Ecto neural progenitor cell (in vitro differentiated cells): ENCODE measurements around the gene SRSF3.

Experiments
- DNase-seq: peaks from one replicate; pipeline ENCODE4 v3.0.0-alpha.2; 2018; ENCODE audit warnings: low spot score

SRSF3 gene

GRCh38 chr6:36623547-36624459 lies 29.6 kb downstream of the SRSF3 start:
- DNase-seq: peak; percentile 85

- no peak for DNase-seq
Observed at GRCh38 chr6:36624461-36625157, 30.4 kb downstream of the SRSF3 start.

GRCh38 chr6:36625158-36625919 lies 31.2 kb downstream of the SRSF3 start:
- no peak for DNase-seq

GRCh38 chr6:36626636-36627035 lies 32.5 kb downstream of the SRSF3 start:
- DNase-seq: no peak

DNA sequence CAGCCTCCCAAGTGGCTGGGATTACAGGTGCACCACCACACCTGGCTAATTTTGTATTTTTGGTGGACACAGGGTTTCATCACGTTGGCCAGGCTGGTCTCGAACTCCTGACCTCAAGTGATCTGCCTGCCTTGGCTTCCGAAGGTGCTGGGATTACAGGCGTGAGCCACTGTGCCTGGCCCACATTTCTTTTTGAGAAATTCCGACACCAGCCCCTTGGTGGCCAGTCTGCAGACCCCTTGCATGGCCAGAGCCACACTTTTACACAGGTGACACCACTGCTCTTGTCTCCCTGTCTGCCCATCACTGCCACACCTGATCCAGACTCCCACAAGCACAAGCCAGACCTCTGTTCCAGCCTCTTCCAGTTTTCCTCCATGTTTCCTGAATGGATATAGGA lies 33.0 kb downstream of the SRSF3 start:
- no peak for DNase-seq

- no peak for DNase-seq
Observed at GRCh38 chr6:36627801-36628246, 33.7 kb downstream of the SRSF3 start.

DNA sequence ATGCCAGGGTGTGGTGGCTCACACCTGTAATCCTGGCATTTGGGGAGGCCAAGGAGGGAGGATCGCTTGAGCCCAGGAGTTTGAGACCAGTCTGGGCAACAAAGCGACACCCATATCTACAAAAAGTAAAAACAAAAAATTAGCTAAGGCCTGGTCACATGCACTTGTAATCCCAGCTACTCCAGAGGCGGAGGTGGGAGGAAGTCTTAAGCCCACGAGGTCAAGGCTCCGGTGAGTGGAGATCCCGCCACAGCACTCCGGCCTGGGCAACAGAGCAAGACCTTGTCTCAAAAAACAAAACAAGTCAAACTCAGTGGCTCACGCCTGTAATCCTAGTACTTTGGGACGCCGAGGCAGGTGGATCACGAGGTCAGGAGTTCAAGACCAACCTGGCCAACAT lies 35.6 kb downstream of the SRSF3 start:
- no peak for DNase-seq

- DNase-seq: no peak
Observed at GRCh38 chr6:36631326-36632011, 37.3 kb downstream of the SRSF3 start.

DNA sequence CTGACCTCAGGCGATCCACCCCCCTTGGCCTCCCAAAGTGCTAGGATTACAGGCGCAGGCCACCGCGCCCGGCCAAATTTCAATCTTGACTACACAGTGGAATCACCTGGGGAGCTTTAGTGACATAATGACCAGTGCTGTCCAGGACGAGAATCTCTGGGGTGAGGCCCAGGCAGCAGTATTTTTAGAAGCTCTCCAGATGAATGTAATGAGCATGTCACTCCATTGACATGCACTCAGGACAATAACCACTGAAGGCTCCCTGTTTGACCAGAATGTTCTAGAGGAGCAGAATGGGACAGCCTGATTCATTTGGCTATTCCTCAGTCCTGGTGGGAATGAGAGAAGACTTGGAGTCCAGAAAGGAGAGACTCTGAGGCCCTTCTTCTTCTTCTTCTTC lies 39.2 kb downstream of the SRSF3 start:
- no peak for DNase-seq

GRCh38 chr6:36633915-36634314 lies 39.8 kb downstream of the SRSF3 start:
- no peak for DNase-seq

DNA sequence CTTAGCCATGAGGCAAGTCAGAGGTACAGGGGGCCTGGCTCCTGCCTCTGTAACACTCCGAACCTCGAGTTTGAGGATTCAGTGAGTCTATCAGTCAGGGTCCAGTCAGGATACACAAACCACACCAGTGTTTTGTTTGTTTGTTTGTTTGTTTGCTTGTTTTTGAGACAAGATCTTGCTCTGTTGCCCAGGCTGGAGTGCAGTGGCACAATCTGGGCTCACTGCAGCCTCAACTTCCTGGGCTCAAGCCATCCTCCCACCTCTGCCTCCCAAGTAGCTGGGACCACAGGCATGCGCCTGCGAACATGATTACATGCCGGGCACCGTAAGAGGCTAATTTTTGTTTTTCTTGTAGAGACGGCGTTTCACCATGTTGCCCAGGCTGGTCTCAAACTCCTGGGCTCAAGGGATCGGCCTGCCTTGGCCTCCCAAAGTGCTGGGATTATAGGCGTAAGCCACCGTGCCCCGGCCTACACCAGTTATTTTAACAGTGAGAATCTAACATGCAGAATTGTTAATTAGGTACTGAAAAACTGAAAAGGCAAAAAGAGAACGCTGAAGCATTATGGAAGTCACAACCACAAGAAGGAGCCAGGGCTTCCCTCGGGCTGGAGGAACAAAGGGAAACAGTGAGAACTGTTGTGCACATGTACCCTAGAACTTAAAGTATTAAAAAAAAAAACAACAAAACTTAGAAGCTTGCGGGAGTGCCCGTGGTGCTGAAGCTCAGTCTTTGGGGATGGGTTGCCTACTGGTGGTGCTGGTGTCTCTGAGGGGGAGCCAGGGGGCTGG lies 40.4 kb downstream of the SRSF3 start:
- no peak for DNase-seq

- DNase-seq: no peak
Observed at GRCh38 chr6:36636283-36636682, 42.1 kb downstream of the SRSF3 start.

DNA sequence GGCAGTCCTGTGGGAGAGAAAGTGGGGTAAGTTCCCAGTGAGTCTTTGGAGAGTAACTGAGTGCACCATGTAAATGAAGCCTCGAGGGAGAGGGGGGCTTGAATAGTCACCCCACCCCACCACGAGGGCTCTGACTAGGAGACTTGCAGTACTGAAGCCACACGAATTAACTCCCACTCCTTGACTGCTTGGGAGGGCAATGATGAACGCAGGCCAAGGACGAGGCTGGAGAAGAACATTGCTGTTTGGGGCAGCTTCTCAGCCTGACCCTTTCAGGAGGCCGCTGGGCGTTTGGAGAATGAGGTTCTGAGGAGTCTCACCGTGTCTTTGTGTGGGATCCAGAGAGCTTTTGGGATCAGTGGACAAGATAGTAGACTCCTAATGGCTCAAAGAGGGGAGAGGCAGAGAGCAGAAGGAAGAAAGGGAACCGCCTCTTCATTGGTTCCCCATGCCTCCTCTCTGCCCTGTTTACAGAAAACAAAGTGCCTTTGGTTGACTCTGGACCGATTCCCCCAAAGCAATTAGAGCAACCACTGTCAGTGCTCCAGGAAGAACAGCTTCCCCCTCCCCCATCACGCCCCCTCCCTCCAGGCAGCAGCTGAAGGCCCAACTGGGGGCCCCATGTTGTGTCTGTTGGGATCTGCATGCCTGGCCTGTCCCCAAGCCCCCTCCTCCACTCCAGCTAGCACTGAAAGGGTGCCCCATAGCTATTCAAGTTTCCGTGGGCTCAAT lies 42.7 kb downstream of the SRSF3 start:
- no peak for DNase-seq

GRCh38 chr6:36638579-36638978 lies 44.4 kb downstream of the SRSF3 start:
- no peak for DNase-seq

GRCh38 chr6:36639171-36639808 lies 45.1 kb downstream of the SRSF3 start:
- DNase-seq: no peak

- no peak for DNase-seq
Observed at GRCh38 chr6:36641543-36641942, 47.4 kb downstream of the SRSF3 start.

GRCh38 chr6:36642913-36643817 lies 49.0 kb downstream of the SRSF3 start:
- DNase-seq: no peak

- DNase-seq: no peak
Observed at GRCh38 chr6:36643977-36644376, 49.8 kb downstream of the SRSF3 start.

- no peak for DNase-seq
Observed at GRCh38 chr6:36649086-36649485, 54.9 kb downstream of the SRSF3 start.
